GM15510 (cell line): Measurements from ENCODE around the gene CARMIL1.

ENCODE experiments used
- POLR2A ChIP-seq: IDR thresholded peaks from 3 replicates; pipeline ENCODE4 v1.6.1; 2011; ENCODE audit warnings: borderline replicate concordance; ENCODE audit not compliant: insufficient read length; ENCODE audit errors: extremely low read depth

Gene CARMIL1

GRCh38 chr6:25278914-25279747 lies at the start of gene CARMIL1:
Gene CARMIL1, plus strand, starts transcription at chr6:25279374. Its CDS starts 422 bp downstream, at chr6:25279796.
- peak; percentile 38 for TF ChIP-seq POLR2A

GRCh38 chr6:25229671-25230321 lies 49.4 kb upstream of the CARMIL1 start:
- TF ChIP-seq POLR2A: no peak

GRCh38 chr6:25232479-25232878 lies 46.7 kb upstream of the CARMIL1 start:
- TF ChIP-seq POLR2A: no peak

GRCh38 chr6:25233226-25233625 lies 45.9 kb upstream of the CARMIL1 start:
- no peak for TF ChIP-seq POLR2A

- no peak for TF ChIP-seq POLR2A
These were observed 41.6 kb upstream of the CARMIL1 start for GRCh38 chr6:25237579-25237978.

GRCh38 chr6:25239059-25239458 lies 40.1 kb upstream of the CARMIL1 start:
- TF ChIP-seq POLR2A: no peak

GRCh38 chr6:25239498-25239897 lies 39.7 kb upstream of the CARMIL1 start:
- no peak for TF ChIP-seq POLR2A

- no peak for TF ChIP-seq POLR2A
These were observed 36.6 kb upstream of the CARMIL1 start for GRCh38 chr6:25242567-25242966.

- TF ChIP-seq POLR2A: no peak
These were observed 34.3 kb upstream of the CARMIL1 start for GRCh38 chr6:25244865-25245264.

GRCh38 chr6:25248123-25248522 lies 31.1 kb upstream of the CARMIL1 start:
- no peak for TF ChIP-seq POLR2A

GRCh38 chr6:25249133-25249532 lies 30.0 kb upstream of the CARMIL1 start:
- TF ChIP-seq POLR2A: no peak

- no peak for TF ChIP-seq POLR2A
These were observed 28.3 kb upstream of the CARMIL1 start for GRCh38 chr6:25250878-25251277.

GRCh38 chr6:25251426-25251825 lies 27.7 kb upstream of the CARMIL1 start:
- no peak for TF ChIP-seq POLR2A

GRCh38 chr6:25253351-25253750 lies 25.8 kb upstream of the CARMIL1 start:
- TF ChIP-seq POLR2A: no peak

GRCh38 chr6:25254671-25255070 lies 24.5 kb upstream of the CARMIL1 start:
- TF ChIP-seq POLR2A: no peak

GRCh38 chr6:25257686-25258348 lies 21.4 kb upstream of the CARMIL1 start:
- TF ChIP-seq POLR2A: no peak

GRCh38 chr6:25259756-25260155 lies 19.4 kb upstream of the CARMIL1 start:
- no peak for TF ChIP-seq POLR2A

- no peak for TF ChIP-seq POLR2A
These were observed 15.5 kb upstream of the CARMIL1 start for GRCh38 chr6:25263657-25264056.
